GM19351 (cell line): ENCODE results near the gene CTNNBIP1.
"Not testable (repeated sequence)": the region's sequence is repeated elsewhere in the genome, so short reads cannot be mapped to it uniquely, and the experiment has no call there.

Experiments used
- ATAC-seq: cut with Tn5 transposase; IDR thresholded peaks from one replicate; pipeline ENCODE4 v1.9.1; 2021; ENCODE audit warnings: mild to moderate bottlenecking, moderate library complexity; ENCODE audit not compliant: unreplicated experiment

Gene CTNNBIP1

GRCh38 chr1:9809100-9809510, 101.0 kb downstream of the CTNNBIP1 start:
- no peak for ATAC-seq

- no peak for ATAC-seq
Measured at GRCh38 chr1:9808459-9808858, 101.6 kb downstream of the CTNNBIP1 start.

DNA sequence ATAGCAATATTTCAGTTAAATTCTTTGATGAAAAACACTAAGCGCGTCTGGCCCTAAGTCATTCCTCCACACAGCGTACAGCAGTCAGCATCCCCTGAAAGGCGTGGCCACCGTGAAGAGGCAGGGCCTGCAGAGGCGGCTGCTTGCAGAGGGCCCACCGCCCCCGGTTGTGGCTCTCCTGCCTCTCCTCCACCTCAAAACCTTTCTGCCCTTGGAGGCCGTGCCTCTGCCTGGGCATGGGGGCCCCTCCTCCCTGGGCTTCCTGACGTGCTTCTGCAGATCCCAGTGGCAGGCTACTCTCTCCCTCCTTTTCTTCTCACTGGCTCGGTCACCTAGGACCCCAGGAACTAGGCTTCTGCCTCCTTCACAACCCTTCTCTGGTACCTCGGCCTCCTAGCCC, 102.5 kb downstream of the CTNNBIP1 start:
- no peak for ATAC-seq

GRCh38 chr1:9805972-9806371, 104.1 kb downstream of the CTNNBIP1 start:
- not testable (repeated sequence) for ATAC-seq

- no peak for ATAC-seq
Measured at GRCh38 chr1:9805006-9805508, 105.0 kb downstream of the CTNNBIP1 start.

- not testable (repeated sequence) for ATAC-seq
Measured at GRCh38 chr1:9803003-9803918, 106.8 kb downstream of the CTNNBIP1 start.

DNA sequence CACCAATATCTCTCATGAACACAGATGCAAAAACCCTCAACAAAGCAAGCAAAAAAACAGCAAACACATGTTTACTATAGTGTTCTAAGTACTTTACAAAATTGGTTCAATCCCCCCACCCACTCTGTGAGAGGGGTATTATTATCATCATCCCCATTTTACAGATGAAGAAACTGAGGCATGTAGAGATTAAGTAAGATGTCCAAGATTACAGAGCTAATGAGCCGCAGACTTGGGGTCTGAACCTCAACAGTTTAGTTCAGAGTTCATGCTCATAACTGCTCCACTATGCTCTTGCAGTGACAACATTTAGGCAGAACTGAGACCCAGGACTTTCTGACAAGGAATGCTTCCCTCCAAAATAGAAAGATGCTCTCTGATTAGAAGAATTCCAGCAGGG, 108.2 kb downstream of the CTNNBIP1 start:
- ATAC-seq: no peak
